H1 (cell line): ENCODE data around the gene KRTAP12-4. TPM values are rescaled to one million over a fixed set of nuclear protein-coding genes. Genes with fewer than 3 reads are reported as not detected.

Experiments
- CTCF ChIA-PET: fragments of 300-600 bp; sonication (Branson Sonifier 250); formaldehyde crosslinking; loops from one replicate; lab custom pipeline; 2021; ENCODE audit not compliant: partially characterized antibody; lab: Charles Lee
- POLR2A ChIA-PET: fragments of 300-600 bp; sonication (Branson Sonifier 250); formaldehyde crosslinking; loops from one replicate; lab custom pipeline; 2021; ENCODE audit warnings: inconsistent platforms; ENCODE audit not compliant: partially characterized antibody; lab: Charles Lee
- DNase-seq, 2 experiments: peaks; one replicate each; pipeline versions ENCODE4 v3.0.0 to v3.0.0-alpha.2; 2010 to 2022; ENCODE audit warnings: low spot score in 2 of 2, low read depth in 1 of 2, mixed read lengths in 1 of 2
- FAIRE-seq: peaks from 2 replicates; lab custom pipeline; 2011; peaks lifted over from hg19 to GRCh38; lab: Jason Lieb, UNC
- H2AFZ ChIP-seq: 2 replicates; pipeline ENCODE4 v1.8.1; 2012; ENCODE audit warnings: low read length, inconsistent platforms
- H2AK5ac ChIP-seq: 2 replicates; pipeline ENCODE4 v1.6.1; 2013; ENCODE audit warnings: low read depth, low read length
- H2BK120ac ChIP-seq: replicated peaks from 2 replicates; pipeline ENCODE3; 2013; ENCODE audit warnings: low read depth, low read length, inconsistent platforms
- H2BK12ac ChIP-seq: 2 replicates; pipeline ENCODE4 v1.6.1; 2013; ENCODE audit warnings: low read depth, low read length
- H2BK15ac ChIP-seq: 2 replicates; pipeline ENCODE4 v1.6.1; 2013; ENCODE audit warnings: low read length
- H2BK20ac ChIP-seq: 2 replicates; pipeline ENCODE4 v1.6.1; 2013; ENCODE audit warnings: low read length
- H2BK5ac ChIP-seq: 2 replicates; pipeline ENCODE4 v1.6.1; 2013; ENCODE audit warnings: low read depth, low read length
- H3K14ac ChIP-seq: 2 replicates; pipeline ENCODE4 v1.6.1; 2013; ENCODE audit warnings: inconsistent platforms; ENCODE audit not compliant: insufficient read length
- H3K18ac ChIP-seq: 2 replicates; pipeline ENCODE4 v1.6.1; 2013; ENCODE audit warnings: low read length; ENCODE audit errors: extremely low read depth
- H3K23ac ChIP-seq: 2 replicates; pipeline ENCODE4 v1.6.1; 2013; ENCODE audit warnings: inconsistent platforms; ENCODE audit not compliant: insufficient read length
- H3K23me2 ChIP-seq: 2 replicates; pipeline ENCODE4 v1.6.1; 2013; ENCODE audit warnings: low read depth, low read length
- H3K27ac ChIP-seq: 2 replicates; pipeline ENCODE4 v1.6.1; 2011; ENCODE audit warnings: low read depth, low read length, inconsistent platforms
- H3K27me3 ChIP-seq, 4 experiments: replicated peaks in 1 of 4; 1 replicate in 1 of 4; 2 replicates in 3 of 4; pipeline versions ENCODE4 v1.6.1 to v1.8.1; 2011 to 2013; ENCODE audit warnings: low read length in 3 of 4, mild to moderate bottlenecking in 3 of 4, inconsistent platforms in 2 of 4, mixed read lengths in 2 of 4, moderate library complexity in 1 of 4; ENCODE audit not compliant: control insufficient read depth in 3 of 4, insufficient read depth in 3 of 4; ENCODE audit errors: extremely low read depth in 1 of 4
- H3K36me3 ChIP-seq, 4 experiments: 2 replicates each; pipeline versions ENCODE4 v1.6.1 to v1.8.1; 2011 to 2013; ENCODE audit warnings: mild to moderate bottlenecking in 4 of 4, low read length in 3 of 4, moderate library complexity in 2 of 4, control low read depth in 1 of 4, inconsistent platforms in 1 of 4; ENCODE audit not compliant: insufficient read depth in 4 of 4, control insufficient read depth in 2 of 4
- H3K4ac ChIP-seq: replicated peaks from 2 replicates; pipeline ENCODE3; 2013; ENCODE audit warnings: low read length, low read depth, mixed read lengths, inconsistent platforms; ENCODE audit not compliant: insufficient read length
- H3K4me1 ChIP-seq, 4 experiments: replicated peaks in 1 of 4; 1 replicate in 1 of 4; 2 replicates in 3 of 4; pipeline versions ENCODE4 v1.6.1 to v1.8.1; 2011 to 2013; ENCODE audit warnings: low read length in 3 of 4, inconsistent platforms in 2 of 4, mixed read lengths in 1 of 4; ENCODE audit not compliant: insufficient read depth in 4 of 4, control insufficient read depth in 3 of 4
- H3K4me2 ChIP-seq, 2 experiments: 2 replicates each; pipeline versions ENCODE4 v1.6.1 to v1.8.1; 2011 to 2013; ENCODE audit warnings: low read depth in 2 of 2, low read length in 2 of 2, control low read depth in 1 of 2, inconsistent platforms in 1 of 2, mild to moderate bottlenecking in 1 of 2; ENCODE audit not compliant: insufficient read depth in 1 of 2
- H3K4me3 ChIP-seq, 4 experiments: fragments of 200-600, 300-600 bp in 1 of 4; sonication (generic), shearing (Covaris generic), sonication (Bioruptor Twin) in 1 of 4; 2 replicates each; pipeline versions ENCODE4 v1.5.1 to v1.8.1; 2011 to 2016; ENCODE audit warnings: low read length in 4 of 4, low read depth in 3 of 4, control low read depth in 2 of 4, inconsistent platforms in 2 of 4, mild to moderate bottlenecking in 2 of 4, mixed read lengths in 1 of 4, moderate library complexity in 1 of 4; ENCODE audit not compliant: insufficient read depth in 2 of 4; ENCODE audit errors: extremely low read depth in 1 of 4
- H3K56ac ChIP-seq: replicated peaks from 2 replicates; pipeline ENCODE3; 2013; ENCODE audit warnings: low read depth, mild to moderate bottlenecking, mixed read lengths, low read length, inconsistent platforms; ENCODE audit not compliant: insufficient read length
- H3K79me1 ChIP-seq: 2 replicates; pipeline ENCODE4 v1.6.1; 2013; ENCODE audit warnings: low read depth, low read length, control low read depth
- H3K79me2 ChIP-seq, 2 experiments: 2 replicates each; pipeline versions ENCODE4 v1.6.1 to v1.8.1; 2012 to 2013; ENCODE audit warnings: low read length in 2 of 2, mild to moderate bottlenecking in 2 of 2, inconsistent platforms in 1 of 2; ENCODE audit not compliant: insufficient read depth in 2 of 2, control insufficient read depth in 1 of 2
- H3K9ac ChIP-seq, 4 experiments: replicated peaks in 1 of 4; 1 replicate in 1 of 4; 2 replicates in 3 of 4; pipeline versions ENCODE4 v1.6.1 to v1.8.1; 2011 to 2013; ENCODE audit warnings: low read depth in 3 of 4, low read length in 3 of 4, control low read depth in 2 of 4, mild to moderate bottlenecking in 2 of 4, moderate library complexity in 2 of 4, inconsistent platforms in 1 of 4; ENCODE audit errors: extremely low read depth in 1 of 4
- H3K9me3 ChIP-seq, 2 experiments: 2 replicates each; pipeline versions ENCODE4 v1.6.1 to v1.8.1; 2012 to 2013; ENCODE audit warnings: mild to moderate bottlenecking in 2 of 2, moderate library complexity in 2 of 2, control low read depth in 1 of 2, inconsistent platforms in 1 of 2, low read depth in 1 of 2, low read length in 1 of 2, mixed read lengths in 1 of 2; ENCODE audit not compliant: insufficient read depth in 2 of 2
- H4K20me1 ChIP-seq, 2 experiments: replicated peaks in 1 of 2; 2 replicates each; pipeline versions ENCODE3 to v1.8.1; 2011 to 2013; ENCODE audit warnings: inconsistent platforms in 2 of 2, low read length in 2 of 2, mild to moderate bottlenecking in 1 of 2; ENCODE audit not compliant: insufficient read depth in 2 of 2, control insufficient read depth in 1 of 2
- H4K5ac ChIP-seq: 2 replicates; pipeline ENCODE4 v1.6.1; 2013; ENCODE audit warnings: low read length, low read depth, mixed read lengths, inconsistent platforms; ENCODE audit not compliant: insufficient read length
- H4K8ac ChIP-seq: 2 replicates; pipeline ENCODE4 v1.8.0; 2013; ENCODE audit warnings: mild to moderate bottlenecking, moderate library complexity, low read length, inconsistent platforms; ENCODE audit not compliant: insufficient read depth; ENCODE audit errors: extremely low read depth
- H4K91ac ChIP-seq: replicated peaks from 2 replicates; pipeline ENCODE3; 2013; ENCODE audit warnings: low read length, mixed read lengths, inconsistent platforms; ENCODE audit not compliant: insufficient read length
- ATF3 ChIP-seq: IDR thresholded peaks from 2 replicates; pipeline ENCODE4 v1.6.1; 2011; ENCODE audit warnings: low read depth, mild to moderate bottlenecking, low read length; ENCODE audit not compliant: insufficient read depth
- BCL11A ChIP-seq, 2 experiments: IDR thresholded peaks; one replicate each; pipeline ENCODE4 v1.6.1; 2011; ENCODE audit warnings: low read depth in 2 of 2, low read length in 2 of 2, mild to moderate bottlenecking in 2 of 2
- CBX5 ChIP-seq: fragments of 300-800, 300-1000 bp; sonication (generic); IDR thresholded peaks from 2 replicates; pipeline ENCODE4 v1.7.1; 2016; ENCODE audit warnings: antibody characterized with exemption, low read length, low read depth
- EP300 ChIP-seq, 2 experiments: IDR thresholded peaks; 1 replicate in 1 of 2; 2 replicates in 1 of 2; pipeline ENCODE4 v1.6.1; 2011 to 2012; ENCODE audit warnings: low read depth in 2 of 2, low read length in 2 of 2, mild to moderate bottlenecking in 2 of 2, borderline replicate concordance in 1 of 2, inconsistent platforms in 1 of 2, moderate library complexity in 1 of 2
- KDM4A ChIP-seq: IDR thresholded peaks from one replicate; pipeline ENCODE4 v1.7.1; 2012; ENCODE audit warnings: low read depth, mild to moderate bottlenecking, moderate library complexity, low read length, inconsistent platforms; ENCODE audit not compliant: severe bottlenecking
- RAD21 ChIP-seq, 2 experiments: IDR thresholded peaks in 1 of 2; conservative IDR thresholded peaks in 1 of 2; 2 replicates each; pipeline ENCODE4 v1.6.1; 2011; ENCODE audit warnings: low read depth in 2 of 2, low read length in 2 of 2, improper control_type of control experiment in 1 of 2, inconsistent platforms in 1 of 2, mild to moderate bottlenecking in 1 of 2, moderate library complexity in 1 of 2
- WGBS, 2 experiments: shearing (Covaris generic) in 1 of 2; methylation state at CpG; one replicate each; pipeline versions ENCODE4 v1.1.6 to v1.1.7; 2013 to 2015; ENCODE audit warnings: low lambda C conversion rate in 2 of 2, mixed read lengths in 2 of 2, inconsistent platforms in 1 of 2, low coverage in 1 of 2, missing lambda C conversion rate in 1 of 2; ENCODE audit not compliant: insufficient replicate concordance in 2 of 2, insufficient coverage in 1 of 2, insufficient read length in 1 of 2; ENCODE audit errors: extremely low coverage in 1 of 2, missing lambda C conversion rate in 1 of 2; 5-methylcytosine and 5-hydroxymethylcytosine counted together
- polyA plus RNA-seq, 7 experiments: library from polyadenylated mRNA; depleted of rRNA in 3 of 7; stranded (reverse) in 5 of 7; unstranded in 2 of 7; fragments of >200 nt in 5 of 7; fragments of 200-250 nt in 2 of 7; gene quantifications; 1 replicate in 5 of 7; 2 replicates in 1 of 7; 4 replicates in 1 of 7; pipeline versions ENCODE4 v1.2.1 to v1.2.3, GENCODE V29; 2011 to 2013; ENCODE audit warnings: missing spikeins in 2 of 7, mixed read lengths in 2 of 7
- total RNA-seq: library from RNA; stranded (reverse); fragmentation: NEBNext Ultra II Directional; extraction: Animal tissue kit (Norgen Biotek cat#: 25700); gene quantifications from 2 replicates; pipeline ENCODE4 v1.2.1, GENCODE V29; 2021
- TF ChIP-seq, protein P1 (sequence below): IDR thresholded peaks from 2 replicates; pipeline ENCODE4 v1.6.1; 2011; ENCODE audit warnings: low read length, improper control_type of control experiment

The KRTAP12-4 gene
- total and polyA plus RNA-seq, 2 of the 8 experiments (the other 6 are each of a cell fraction or from before 2014, with no cell fraction given): not detected

GRCh38 chr21:44650265-44650972, 4.0 kb downstream of the KRTAP12-4 start:
- DNase-seq: no peak
- Histone ChIP-seq H3K36me3 (no peaks in the 10 kb centered on the region), H3K4me3 (no peak overlapping the region), H3K4ac (no peak overlapping the region), H3K9ac (no peak overlapping the region), H4K8ac (no peak overlapping the region), H3K4me1 (peaks cover 0 to 14% (median 4%) of the 10 kb centered on the region in 4 experiments; a peak in 3 of 7 replicates), H3K79me2 (no peaks in the 10 kb centered on the region)
- POLR2A ChIA-PET: no interaction called here
- no peak for TF ChIP-seq EP300 (IDR thresholded peaks at IDR 0.05; ENCODE audit: borderline replicate concordance in 1 of 2, low read depth in 2 of 2, low read length in 2 of 2)
- TF ChIP-seq CBX5: no peak
- TF ChIP-seq, protein P1, sequence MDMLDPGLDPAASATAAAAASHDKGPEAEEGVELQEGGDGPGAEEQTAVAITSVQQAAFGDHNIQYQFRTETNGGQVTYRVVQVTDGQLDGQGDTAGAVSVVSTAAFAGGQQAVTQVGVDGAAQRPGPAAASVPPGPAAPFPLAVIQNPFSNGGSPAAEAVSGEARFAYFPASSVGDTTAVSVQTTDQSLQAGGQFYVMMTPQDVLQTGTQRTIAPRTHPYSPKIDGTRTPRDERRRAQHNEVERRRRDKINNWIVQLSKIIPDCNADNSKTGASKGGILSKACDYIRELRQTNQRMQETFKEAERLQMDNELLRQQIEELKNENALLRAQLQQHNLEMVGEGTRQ: no peak
- no peak for TF ChIP-seq BCL11A (IDR thresholded peaks at IDR 0.05; ENCODE audit: low read depth in 2 of 2, low read length in 2 of 2)
- TF ChIP-seq ATF3: no peak
- TF ChIP-seq RAD21 (IDR thresholded peaks at IDR 0.05 in 1 of 2, conservative IDR thresholded peaks at IDR 0.05 in 1 of 2; ENCODE audit: low read depth in 2 of 2, low read length in 2 of 2): no peak
- no peak for TF ChIP-seq KDM4A
- TF ChIP-seq, all 59 proteins: peak for 0
- H3K14ac ChIP-seq: no peak overlapping the region
- peak overlapping the region; percentile 39 for H4K91ac ChIP-seq
- no peak overlapping the region for H2BK5ac ChIP-seq
- FAIRE-seq: no peak
- H4K20me1 ChIP-seq: no peaks in the 10 kb centered on the region
- no peak overlapping the region for H2BK15ac ChIP-seq
- CTCF ChIA-PET: interaction anchor here (0.6 to 1.6 kb wide), 3 partner anchors 14 to 360 kb away, joined by 3 to 4 read pairs (median 3); no protein-coding TSS in a partner anchor
- no peak overlapping the region for H4K5ac ChIP-seq
- WGBS, 2 experiments: 89% methylated on average over 20 of the region's 20 CpGs; no CpG with 5 or more reads in 1 of the 2 experiments
- H3K27ac ChIP-seq: no peak overlapping the region
- no peak overlapping the region for H2AFZ ChIP-seq
- H3K79me1 ChIP-seq: no peaks in the 10 kb centered on the region; the same call in 1 of the 2 replicates
- H2BK20ac ChIP-seq: no peak overlapping the region
- H3K23me2 ChIP-seq: no peaks in the 10 kb centered on the region
- no peak overlapping the region for H3K56ac ChIP-seq
- no peaks in the 10 kb centered on the region; a peak in 1 of 4 replicates for H3K9me3 ChIP-seq
- no peak overlapping the region for H3K4me2 ChIP-seq
- no peak overlapping the region for H3K18ac ChIP-seq
- H2BK120ac ChIP-seq: no peak overlapping the region
- H2BK12ac ChIP-seq: no peak overlapping the region
- H3K23ac ChIP-seq: no peak overlapping the region
- no peak overlapping the region for H2AK5ac ChIP-seq
- peaks cover 0 to 2% (median 0%) of the 10 kb centered on the region in 4 experiments; a peak in 1 of 7 replicates for H3K27me3 ChIP-seq
